Measurements from ENCODE around the gene IL26. TPM values are rescaled to one million over a fixed set of nuclear protein-coding genes. Genes with fewer than 3 reads are reported as not detected.
"Not testable (repeated sequence)": the region's sequence is repeated elsewhere in the genome, so short reads cannot be mapped to it uniquely, and the experiment has no call there.

IL26 gene
- total RNA-seq, 4 donors from 2014 or later = not detected

- DNase-seq (ENCODE audit: low spot score in 2 of 2) = peak; percentile 70 to 93
- WGBS, 2 donors = 4% methylated on average over 12 of the region's 12 CpGs
- H3K4me3 ChIP-seq (ENCODE audit: low read depth, poor library complexity, severe bottlenecking) = no peak overlapping the region
- intact Hi-C loops (cut with DNase I; ENCODE audit: low total_unique reads) = no loop called here
- TF ChIP-seq CTCF (IDR thresholded peaks at IDR 0.05) (peak in 1 of 3 donors; percentile 24), POLR2A (IDR thresholded peaks at IDR 0.05) (no peak)
Measured at GRCh38 chr12:68223067-68223747, 2.4 kb downstream of the IL26 start.

GRCh38 chr12:68222326-68222725 is 3.3 kb downstream of the IL26 start:
- intact Hi-C loops (cut with DNase I; ENCODE audit: low total_unique reads) = no loop called here
- 45 to 54% methylated on average over 6 of the region's 6 CpGs for WGBS, 2 donors
- DNase-seq (ENCODE audit: low spot score in 2 of 2) = no peak
- no peak for TF ChIP-seq POLR2A (IDR thresholded peaks at IDR 0.05)
- no peak for TF ChIP-seq CTCF (IDR thresholded peaks at IDR 0.05)
- no peak overlapping the region for H3K4me3 ChIP-seq (ENCODE audit: low read depth, poor library complexity, severe bottlenecking)

- TF ChIP-seq CTCF (IDR thresholded peaks at IDR 0.05) (no peak), POLR2A (IDR thresholded peaks at IDR 0.05) (no peak)
- intact Hi-C loops (cut with DNase I; ENCODE audit: low total_unique reads) = no loop called here
- 87 to 92% methylated on average over 1 of the region's 1 CpG for WGBS, 2 donors
- DNase-seq (ENCODE audit: low spot score in 2 of 2) = no peak
- H3K4me3 ChIP-seq (ENCODE audit: low read depth, poor library complexity, severe bottlenecking) = no peak overlapping the region
Measured at GRCh38 chr12:68221497-68221896, 4.1 kb downstream of the IL26 start.

GRCh38 chr12:68210875-68211274 is 14.7 kb downstream of the IL26 start:
- TF ChIP-seq POLR2A (IDR thresholded peaks at IDR 0.05) (no peak), CTCF (IDR thresholded peaks at IDR 0.05) (no peak)
- WGBS, 2 donors = 72 to 86% methylated on average over 2 of the region's 2 CpGs
- no peak for DNase-seq (ENCODE audit: low spot score in 2 of 2)
- intact Hi-C loops (cut with DNase I; ENCODE audit: low total_unique reads) = no loop called here
- H3K4me3 ChIP-seq (ENCODE audit: low read depth, poor library complexity, severe bottlenecking) = no peak overlapping the region

GRCh38 chr12:68209048-68209728 is 16.4 kb downstream of the IL26 start:
- DNase-seq (ENCODE audit: low spot score in 2 of 2); H3K4me3 ChIP-seq (ENCODE audit: low read depth, poor library complexity, severe bottlenecking); intact Hi-C loops (cut with DNase I; ENCODE audit: low total_unique reads): not testable (repeated sequence)
- WGBS, 2 donors = 52 to 53% methylated on average over 12 of the region's 12 CpGs

GRCh38 chr12:68207276-68207675 is 18.3 kb downstream of the IL26 start:
- no peak for DNase-seq (ENCODE audit: low spot score in 2 of 2)
- no peak overlapping the region for H3K4me3 ChIP-seq (ENCODE audit: low read depth, poor library complexity, severe bottlenecking)
- no peak for TF ChIP-seq POLR2A (IDR thresholded peaks at IDR 0.05)
- TF ChIP-seq CTCF (IDR thresholded peaks at IDR 0.05) = no peak
- intact Hi-C loops (cut with DNase I; ENCODE audit: low total_unique reads) = no loop called here
